WERI-Rb-1 (cell line): ENCODE measurements around the gene GDF11.

Source experiments
- DNase-seq: peaks from one replicate; pipeline ENCODE4 v3.0.0-alpha.2; 2020
- H3K27ac ChIP-seq: fragments of 250-450 bp; sonication (Bioruptor Pico); 2 replicates; pipeline ENCODE4 v1.5.1; 2020; ENCODE audit warnings: mild to moderate bottlenecking, moderate library complexity
- H3K27me3 ChIP-seq: fragments of 250-450 bp; sonication (Bioruptor Pico); 2 replicates; pipeline ENCODE4 v1.5.1; 2021; ENCODE audit warnings: mild to moderate bottlenecking, low read depth, moderate library complexity; ENCODE audit not compliant: insufficient read depth, severe bottlenecking
- H3K36me3 ChIP-seq: fragments of 250-450 bp; sonication (Bioruptor Pico); 2 replicates; pipeline ENCODE4 v1.5.1; 2020; ENCODE audit warnings: mild to moderate bottlenecking, moderate library complexity
- H3K4me3 ChIP-seq: 2 replicates; pipeline ENCODE4 v1.5.1; 2011; ENCODE audit warnings: low read depth, mild to moderate bottlenecking, control low read depth, low read length
- H3K9me3 ChIP-seq: fragments of 250-450 bp; sonication (Bioruptor Pico); 2 replicates; pipeline ENCODE4 v1.5.1; 2021; ENCODE audit warnings: mild to moderate bottlenecking, moderate library complexity; ENCODE audit not compliant: severe bottlenecking
- TF ChIP-seq, protein P1 (sequence below): IDR thresholded peaks from 2 replicates; pipeline ENCODE4 v1.5.1; 2011; ENCODE audit warnings: low read depth, mild to moderate bottlenecking, control low read depth, inconsistent platforms, low read length

GDF11 gene

DNA sequence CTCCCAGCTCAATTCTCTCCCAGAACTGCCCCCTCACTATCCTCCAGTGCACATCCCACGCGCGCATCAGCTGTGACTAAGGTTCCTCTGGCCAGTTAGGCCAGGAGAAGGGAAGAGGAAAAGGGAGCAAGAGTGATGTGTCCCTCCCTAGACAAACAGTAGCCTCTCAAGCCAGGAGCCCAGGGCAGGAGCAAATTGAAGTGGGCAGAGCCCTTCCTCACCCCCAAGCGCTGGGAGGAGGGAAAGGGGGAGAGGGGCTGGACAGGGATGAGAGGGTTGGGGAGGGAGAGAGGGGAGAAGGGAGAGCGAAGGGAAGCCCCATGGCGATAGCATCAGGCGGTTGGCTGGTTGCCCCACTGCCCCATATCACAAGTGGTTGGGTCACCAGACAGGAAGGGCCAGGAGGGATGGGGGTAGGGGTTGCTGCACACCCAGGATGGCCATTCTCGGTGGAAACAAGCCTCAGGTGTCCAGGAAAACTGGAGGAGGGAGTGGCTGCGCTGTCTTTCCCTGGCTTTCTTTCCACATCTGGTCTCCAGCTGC is 15.2 kb upstream of the GDF11 start:
- H3K36me3 ChIP-seq: peaks cover 44% of the 10 kb centered on the region
- H3K4me3 ChIP-seq: peak overlapping the region; percentile 97
- H3K9me3 ChIP-seq: no peaks in the 10 kb centered on the region
- no peak for DNase-seq
- H3K27me3 ChIP-seq: no peaks in the 10 kb centered on the region
- H3K27ac ChIP-seq: peak overlapping the region; percentile 94
- TF ChIP-seq, protein P1, sequence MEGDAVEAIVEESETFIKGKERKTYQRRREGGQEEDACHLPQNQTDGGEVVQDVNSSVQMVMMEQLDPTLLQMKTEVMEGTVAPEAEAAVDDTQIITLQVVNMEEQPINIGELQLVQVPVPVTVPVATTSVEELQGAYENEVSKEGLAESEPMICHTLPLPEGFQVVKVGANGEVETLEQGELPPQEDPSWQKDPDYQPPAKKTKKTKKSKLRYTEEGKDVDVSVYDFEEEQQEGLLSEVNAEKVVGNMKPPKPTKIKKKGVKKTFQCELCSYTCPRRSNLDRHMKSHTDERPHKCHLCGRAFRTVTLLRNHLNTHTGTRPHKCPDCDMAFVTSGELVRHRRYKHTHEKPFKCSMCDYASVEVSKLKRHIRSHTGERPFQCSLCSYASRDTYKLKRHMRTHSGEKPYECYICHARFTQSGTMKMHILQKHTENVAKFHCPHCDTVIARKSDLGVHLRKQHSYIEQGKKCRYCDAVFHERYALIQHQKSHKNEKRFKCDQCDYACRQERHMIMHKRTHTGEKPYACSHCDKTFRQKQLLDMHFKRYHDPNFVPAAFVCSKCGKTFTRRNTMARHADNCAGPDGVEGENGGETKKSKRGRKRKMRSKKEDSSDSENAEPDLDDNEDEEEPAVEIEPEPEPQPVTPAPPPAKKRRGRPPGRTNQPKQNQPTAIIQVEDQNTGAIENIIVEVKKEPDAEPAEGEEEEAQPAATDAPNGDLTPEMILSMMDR: no peak

DNA sequence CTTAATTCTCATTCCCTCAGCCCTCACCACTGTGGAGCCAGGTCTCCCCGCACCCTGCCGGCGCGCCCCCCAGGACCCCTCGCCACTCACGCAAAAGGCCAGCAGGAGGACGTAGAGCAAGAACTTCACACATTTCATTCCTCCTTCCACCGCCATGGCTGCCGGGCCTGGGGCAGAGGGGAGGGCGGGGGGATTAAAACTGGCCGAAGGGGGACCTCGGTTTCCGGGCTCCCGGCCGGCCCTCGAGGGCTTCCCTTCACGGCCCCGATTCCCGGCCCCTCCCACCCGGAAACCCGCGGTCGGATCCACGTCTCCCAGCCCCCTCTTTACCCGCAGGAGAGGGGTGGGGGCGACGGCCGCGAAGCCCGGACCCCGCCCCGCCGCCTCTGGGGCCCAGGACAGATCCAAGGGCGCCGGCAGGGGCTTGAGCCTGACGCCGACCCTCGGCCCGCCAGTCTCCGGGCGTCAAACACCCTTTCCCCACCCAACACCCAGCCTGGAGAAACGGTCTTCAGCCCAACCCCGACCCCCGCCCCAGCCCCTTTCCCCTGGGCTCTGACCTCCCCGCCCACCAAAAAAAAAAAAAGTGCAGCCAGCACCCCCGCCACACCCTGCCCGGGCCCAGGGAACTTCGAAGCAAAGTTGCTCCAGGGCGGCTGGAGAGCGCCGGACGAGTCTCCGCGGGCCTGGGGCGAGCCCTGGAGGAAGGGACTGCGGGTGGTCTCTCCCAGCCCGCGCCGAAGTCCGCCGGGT is 14.6 kb upstream of the GDF11 start:
- H3K9me3 ChIP-seq: no peaks in the 10 kb centered on the region
- H3K27ac ChIP-seq: peak overlapping the region; percentile 94
- DNase-seq: peak; percentile 87
- TF ChIP-seq, protein P1: no peak
- H3K36me3 ChIP-seq: peaks cover 42% of the 10 kb centered on the region
- H3K27me3 ChIP-seq: no peaks in the 10 kb centered on the region
- peak overlapping the region; percentile 97 for H3K4me3 ChIP-seq

DNA sequence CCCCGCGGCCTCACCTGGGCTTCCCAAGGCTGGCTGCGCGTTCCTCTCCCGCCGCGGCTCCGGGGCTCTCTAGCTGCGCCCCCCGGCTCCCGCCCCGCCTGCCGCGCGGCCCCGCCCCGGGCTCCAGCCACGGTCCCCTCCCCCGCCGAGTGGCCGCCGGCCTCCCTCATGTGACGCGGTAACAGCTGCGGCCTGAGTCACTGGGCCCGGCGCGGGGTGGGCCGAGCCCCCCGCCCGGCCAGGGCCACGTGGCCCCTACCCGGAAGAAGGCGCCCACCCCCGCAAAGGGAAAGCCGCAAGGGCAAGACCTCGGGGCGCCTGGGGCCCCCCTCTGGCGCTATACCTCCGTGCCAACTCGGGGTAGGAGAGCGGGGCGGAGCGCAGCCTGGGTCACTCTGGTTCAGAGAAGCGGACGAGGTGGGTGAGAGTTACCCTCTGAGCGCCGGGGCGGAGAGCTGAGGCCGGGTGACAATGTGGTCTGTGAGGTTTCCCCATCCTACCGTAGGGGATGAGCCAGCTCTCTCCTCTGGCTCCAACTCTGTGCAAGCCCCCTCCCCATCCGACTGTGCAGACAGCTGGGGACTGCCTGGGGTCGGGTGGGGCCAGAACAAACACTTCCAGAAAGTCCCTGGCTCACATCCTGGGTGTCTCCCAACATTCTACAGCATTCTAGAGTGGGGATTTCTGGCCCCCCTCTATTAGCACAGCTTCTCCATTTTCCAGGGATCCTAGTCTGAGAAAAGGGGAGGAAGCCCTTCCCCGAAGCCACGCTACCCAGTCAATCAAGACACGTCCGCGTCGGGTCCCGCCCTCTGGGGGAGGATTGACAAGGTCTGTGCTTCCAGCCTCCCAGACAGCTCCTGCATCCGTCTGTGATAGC is 13.7 kb upstream of the GDF11 start, which contains the start of gene CD63:
CD63 (minus strand) TSS at position 71 of the 880 bp plus-strand sequence. CDS start 668 bp downstream, outside the sequence.
- TF ChIP-seq, protein P1: no peak
- Histone ChIP-seq H3K27me3 (no peaks in the 10 kb centered on the region), H3K9me3 (no peaks in the 10 kb centered on the region), H3K4me3 (peak within 1 kb of the TSS; percentile 97), H3K27ac (peak within 1 kb of the TSS; percentile 94), H3K36me3 (peaks cover 34% of the 10 kb centered on the region)
- DNase-seq: peak; percentile 94

DNA sequence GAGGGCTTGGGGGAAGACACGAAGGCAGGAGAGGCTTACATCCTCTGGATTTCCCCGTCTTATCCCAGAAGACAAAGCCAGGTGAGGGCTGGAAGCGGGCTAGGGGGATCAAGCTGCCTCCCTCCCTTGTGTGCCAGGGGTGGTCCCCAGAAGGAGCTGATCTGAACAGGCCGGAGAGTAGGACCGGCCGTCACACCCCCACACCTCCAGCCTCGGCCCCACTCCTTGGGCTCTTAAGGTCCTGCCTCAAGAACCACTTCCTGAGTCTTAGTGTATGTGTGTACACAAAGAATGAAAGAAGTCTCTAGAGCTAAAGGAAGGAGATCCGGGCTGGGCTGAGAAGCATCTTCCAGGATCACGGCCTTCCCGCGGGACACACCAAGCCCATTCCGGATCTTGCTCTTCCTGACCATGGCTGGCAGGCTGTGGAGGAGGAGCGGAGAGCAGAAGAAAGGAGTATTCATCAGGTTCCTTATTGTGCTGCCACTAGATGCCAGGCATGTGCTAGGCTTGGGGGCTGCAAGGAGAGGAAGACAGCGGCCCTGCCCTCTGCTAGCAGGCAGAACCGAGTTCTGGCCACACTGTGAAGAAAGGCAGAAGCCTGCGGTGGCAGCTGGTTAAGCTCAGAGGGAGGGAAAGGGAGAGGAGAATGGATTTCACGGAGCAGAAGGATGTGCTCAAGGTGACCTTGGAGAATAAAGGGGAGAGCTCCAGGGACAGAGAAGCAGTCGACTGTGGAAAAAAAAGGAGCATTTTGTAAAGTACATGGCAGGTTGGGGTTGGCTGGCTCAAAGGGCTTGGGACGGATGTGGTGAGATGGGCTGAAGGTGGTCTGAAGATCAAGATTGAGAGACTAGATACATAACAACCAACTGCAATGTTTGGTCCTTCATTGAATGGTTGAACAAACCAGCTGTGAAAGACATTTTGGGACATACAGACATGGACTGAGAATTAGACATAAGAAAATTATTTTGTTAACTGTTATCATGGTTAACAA is 12.8 kb upstream of the GDF11 start:
- TF ChIP-seq, protein P1: peak; percentile 18; the same call in 1 of the 2 replicates
- peak overlapping the region; percentile 94 for H3K27ac ChIP-seq
- H3K36me3 ChIP-seq: peaks cover 24% of the 10 kb centered on the region
- H3K9me3 ChIP-seq: no peaks in the 10 kb centered on the region
- peak overlapping the region; percentile 97 for H3K4me3 ChIP-seq
- no peaks in the 10 kb centered on the region for H3K27me3 ChIP-seq
- DNase-seq: peak; percentile 59

DNA sequence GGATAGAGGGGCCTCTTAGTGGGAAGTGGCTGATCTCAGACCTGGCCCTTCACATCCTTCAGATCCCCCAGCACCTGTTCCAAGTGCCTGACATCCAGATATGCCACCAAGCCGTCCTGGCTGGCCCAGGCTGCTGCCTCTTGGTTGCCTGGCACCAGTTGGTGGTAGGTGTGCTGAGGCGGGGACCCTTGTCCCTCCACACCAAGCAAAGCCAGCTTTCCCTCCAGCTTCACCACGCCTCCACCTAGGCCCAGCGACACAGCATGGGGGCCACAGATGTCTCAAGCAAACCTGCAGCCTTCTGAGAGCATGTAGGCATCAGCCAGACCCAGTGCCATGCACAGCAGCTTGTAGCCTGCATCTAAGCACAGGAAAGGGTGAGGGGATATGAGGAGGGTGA is 10.6 kb upstream of the GDF11 start:
- TF ChIP-seq, protein P1: no peak
- no peak overlapping the region for H3K27ac ChIP-seq

More for the DNA sequence above, 10.6 kb upstream of the GDF11 start:
- Histone ChIP-seq H3K9me3 (no peaks in the 10 kb centered on the region), H3K27me3 (no peaks in the 10 kb centered on the region), H3K4me3 (no peak overlapping the region), H3K36me3 (peaks cover 4% of the 10 kb centered on the region)
- no peak for DNase-seq
